Muscle of arm (tissue), 12 donors: ENCODE data around the gene TINCR. TPM values are rescaled to one million over a fixed set of nuclear protein-coding genes. Genes with fewer than 3 reads are reported as not detected.

Experiments used
- DNase-seq: peaks from one replicate; pipeline ENCODE4 v3.0.0-alpha.2; 2013
- polyA plus RNA-seq, 12 donors: library from polyadenylated mRNA; unstranded; fragments of 120-200 nt; gene quantifications; one replicate each; pipeline ENCODE4 v1.2.1, GENCODE V29; 2013; ENCODE audit not compliant: insufficient read length in 12 of 12

The TINCR gene
- polyA plus RNA-seq, 12 donors, result 0.22 to 8.7 (median 0.71) TPM; not detected in 2

- no peak for DNase-seq
These were observed 53.8 kb downstream of the TINCR start for GRCh38 chr19:5514001-5514400.

- DNase-seq, result no peak
These were observed 55.0 kb downstream of the TINCR start for GRCh38 chr19:5512715-5513114.

Other genes starting within 250 kb of the TINCR start
- gene PTPRS, start 227.1 kb downstream of the TINCR start, polyA plus RNA-seq, result 10 to 100 TPM in 11 of 12 donors, not detected in 1; 27.7 to 83.3 (median 37.3) TPM
- not detected for gene ZNRF4, start 112.5 kb downstream of the TINCR start, polyA plus RNA-seq
- gene SAFB2, start 54.8 kb upstream of the TINCR start, polyA plus RNA-seq, result 10 to 100 TPM in 11 of 12 donors, not detected in 1; 32.9 to 72.7 (median 45.3) TPM
- gene SAFB, start 55.1 kb upstream of the TINCR start, polyA plus RNA-seq, result 100 to 1,000 TPM in 3 of 12 donors, 10 to 100 TPM in 8, not detected in 1; 79.8 to 122 (median 90.3) TPM
- 100 to 1,000 TPM in 2 of 12 donors, 10 to 100 TPM in 9, not detected in 1; 58.2 to 116 (median 68.2) TPM for gene MICOS13, start 112.6 kb upstream of the TINCR start, polyA plus RNA-seq
- 1 to 10 TPM in 10 of 12 donors, not detected in 2; 2.9 to 6.9 (median 4.9) TPM for gene HSD11B1L, start 113.1 kb upstream of the TINCR start, polyA plus RNA-seq
- 1,000 to 10,000 TPM in 11 of 12 donors, 100 to 1,000 TPM in 1; 913 to 2,217 (median 1,062) TPM for gene RPL36, start 122.3 kb upstream of the TINCR start, polyA plus RNA-seq
- gene LONP1, start 152.2 kb upstream of the TINCR start, polyA plus RNA-seq, result 10 to 100 TPM in 11 of 12 donors, not detected in 1; 35.6 to 60.1 (median 42.4) TPM
- gene CATSPERD, start 152.7 kb upstream of the TINCR start, polyA plus RNA-seq, result under 1 TPM in 1 of 12 donors, not detected in 11; 0.20 TPM
- gene PRR22, start 216.8 kb upstream of the TINCR start, polyA plus RNA-seq, result 1 to 10 TPM in 8 of 12 donors, under 1 TPM in 2, not detected in 2; 0.62 to 4.4 (median 1.2) TPM
- gene DUS3L, start 223.2 kb upstream of the TINCR start, polyA plus RNA-seq, result 10 to 100 TPM in 11 of 12 donors, not detected in 1; 13.3 to 29.3 (median 17.7) TPM
- gene NRTN, start 237.1 kb upstream of the TINCR start, polyA plus RNA-seq, result 1 to 10 TPM in 2 of 12 donors, under 1 TPM in 7, not detected in 3; 0.14 to 4.2 (median 0.33) TPM